ENCODE data around the gene MTMR1. TPM values are rescaled to one million over a fixed set of nuclear protein-coding genes. Genes with fewer than 3 reads are reported as not detected.
A peak's percentile ranks its signal among the peaks of the same experiment; 100 is the strongest.

MTMR1 gene
- total RNA-seq, 2 experiments from 2014 or later: 38.1 to 43.0 TPM

- peaks cover 3% of the 10 kb centered on the region for H3K4me1 Mint-ChIP-seq
- POLR2A ChIA-PET: interaction anchor here (0.6 kb wide), 1 partner anchor 216 kb away, joined by 3 read pairs; the partner anchor contains the start of gene HMGB3
- no peak overlapping the region for H3K27ac Mint-ChIP-seq
- peaks cover 17% of the 10 kb centered on the region for H3K36me3 Mint-ChIP-seq (ENCODE audit: low read depth)
- H3K27me3 Mint-ChIP-seq: no peaks in the 10 kb centered on the region
- no peak overlapping the region for H3K4me3 Mint-ChIP-seq
- CTCF ChIA-PET: interaction anchor here (1.8 kb wide), 1 partner anchor 314 kb away, joined by 5 read pairs; no protein-coding TSS in a partner anchor
- DNase-seq: no peak
- no peaks in the 10 kb centered on the region for H3K9me3 Mint-ChIP-seq
Observed at GRCh38 chrX:150767475-150768131, 74.4 kb downstream of the MTMR1 start.

- peaks cover 3% of the 10 kb centered on the region for H3K4me1 Mint-ChIP-seq
- H3K36me3 Mint-ChIP-seq (ENCODE audit: low read depth): peaks cover 14% of the 10 kb centered on the region
- ChIA-PET POLR2A (interaction anchor here (0.6 kb wide), 1 partner anchor 215 kb away, joined by 3 read pairs; the partner anchor contains the start of gene HMGB3), CTCF (interaction anchor here (1.8 kb wide), 1 partner anchor 314 kb away, joined by 5 read pairs; no protein-coding TSS in a partner anchor)
- H3K27ac Mint-ChIP-seq: no peak overlapping the region
- H3K27me3 Mint-ChIP-seq: no peaks in the 10 kb centered on the region
- no peak for DNase-seq
- H3K9me3 Mint-ChIP-seq: no peaks in the 10 kb centered on the region
- H3K4me3 Mint-ChIP-seq: no peak overlapping the region
Observed at GRCh38 chrX:150768132-150768485, 74.9 kb downstream of the MTMR1 start.

GRCh38 chrX:150768580-150769190, 75.5 kb downstream of the MTMR1 start:
- peaks cover 3% of the 10 kb centered on the region for H3K4me1 Mint-ChIP-seq
- ChIA-PET CTCF (interaction anchor here (1.8 kb wide), 1 partner anchor 313 kb away, joined by 5 read pairs; no protein-coding TSS in a partner anchor), POLR2A (no interaction called here)
- no peak overlapping the region for H3K4me3 Mint-ChIP-seq
- peaks cover 10% of the 10 kb centered on the region for H3K36me3 Mint-ChIP-seq (ENCODE audit: low read depth)
- H3K27me3 Mint-ChIP-seq: no peaks in the 10 kb centered on the region
- no peak for DNase-seq
- no peak overlapping the region for H3K27ac Mint-ChIP-seq
- no peaks in the 10 kb centered on the region for H3K9me3 Mint-ChIP-seq

GRCh38 chrX:150769408-150769807, 76.2 kb downstream of the MTMR1 start:
- Mint-ChIP-seq H3K36me3 (ENCODE audit: low read depth) (peaks cover 6% of the 10 kb centered on the region), H3K27ac (no peak overlapping the region)

GRCh38 chrX:150770623-150771022, 77.4 kb downstream of the MTMR1 start:
- no peak overlapping the region for H3K27ac Mint-ChIP-seq

More at GRCh38 chrX:150769408-150769807, 76.2 kb downstream of the MTMR1 start:
- DNase-seq: no peak
- H3K27me3 Mint-ChIP-seq: no peaks in the 10 kb centered on the region
- ChIA-PET CTCF (interaction anchor here (1.8 kb wide), 1 partner anchor 312 kb away, joined by 5 read pairs; no protein-coding TSS in a partner anchor), POLR2A (no interaction called here)
- H3K4me3 Mint-ChIP-seq: no peak overlapping the region
- no peaks in the 10 kb centered on the region for H3K9me3 Mint-ChIP-seq
- H3K4me1 Mint-ChIP-seq: peaks cover 3% of the 10 kb centered on the region

GRCh38 chrX:150771116-150771515, 77.9 kb downstream of the MTMR1 start:
- Mint-ChIP-seq H3K9me3 (no peaks in the 10 kb centered on the region), H3K4me1 (peaks cover 3% of the 10 kb centered on the region), H3K36me3 (ENCODE audit: low read depth) (peaks cover 3% of the 10 kb centered on the region), H3K27ac (no peak overlapping the region), H3K4me3 (no peak overlapping the region), H3K27me3 (no peaks in the 10 kb centered on the region)
- POLR2A ChIA-PET: no interaction called here
- CTCF ChIA-PET: interaction anchor here (1.5 to 2.7 kb wide), 3 partner anchors 11 to 312 kb away, joined by 4 to 46 read pairs (median 6); no protein-coding TSS in a partner anchor
- DNase-seq: no peak

More at GRCh38 chrX:150770623-150771022, 77.4 kb downstream of the MTMR1 start:
- POLR2A ChIA-PET: no interaction called here
- Mint-ChIP-seq H3K9me3 (no peaks in the 10 kb centered on the region), H3K27me3 (no peaks in the 10 kb centered on the region), H3K36me3 (ENCODE audit: low read depth) (peaks cover 3% of the 10 kb centered on the region), H3K4me1 (peaks cover 3% of the 10 kb centered on the region), H3K4me3 (no peak overlapping the region)
- DNase-seq: no peak
- CTCF ChIA-PET: interaction anchor here (2.7 kb wide), 1 partner anchor 312 kb away, joined by 46 read pairs; no protein-coding TSS in a partner anchor

GRCh38 chrX:150772150-150772970, 79.2 kb downstream of the MTMR1 start:
- Mint-ChIP-seq H3K27ac (no peak overlapping the region), H3K9me3 (no peaks in the 10 kb centered on the region), H3K27me3 (no peaks in the 10 kb centered on the region), H3K4me1 (peaks cover 3% of the 10 kb centered on the region), H3K36me3 (ENCODE audit: low read depth) (no peaks in the 10 kb centered on the region), H3K4me3 (no peak overlapping the region)
- ChIA-PET POLR2A (no interaction called here), CTCF (interaction anchor here (0.7 to 2.7 kb wide), 13 partner anchors 9 to 909 kb away, joined by 3 to 46 read pairs (median 4); partner anchors contain the start of gene HMGB3)
- DNase-seq: peak; percentile 77

- no peaks in the 10 kb centered on the region for H3K27me3 Mint-ChIP-seq
- H3K4me3 Mint-ChIP-seq: no peak overlapping the region
Observed at GRCh38 chrX:150773117-150773516, 79.9 kb downstream of the MTMR1 start.

GRCh38 chrX:150773634-150774033, 80.4 kb downstream of the MTMR1 start:
- DNase-seq: no peak
- Mint-ChIP-seq H3K36me3 (ENCODE audit: low read depth) (no peaks in the 10 kb centered on the region), H3K27me3 (no peaks in the 10 kb centered on the region), H3K9me3 (no peaks in the 10 kb centered on the region), H3K4me1 (peaks cover under 1% of the 10 kb centered on the region), H3K27ac (no peak overlapping the region), H3K4me3 (no peak overlapping the region)
- CTCF ChIA-PET: interaction anchor here (0.9 to 1.6 kb wide), 2 partner anchors 308 to 309 kb away, joined by 3 to 5 read pairs; no protein-coding TSS in a partner anchor
- POLR2A ChIA-PET: no interaction called here

More at GRCh38 chrX:150773117-150773516, 79.9 kb downstream of the MTMR1 start:
- ChIA-PET CTCF (interaction anchor here (1.0 to 2.0 kb wide), 4 partner anchors 210 to 308 kb away, joined by 4 to 9 read pairs (median 6); partner anchors contain the start of gene HMGB3), POLR2A (no interaction called here)
- peaks cover under 1% of the 10 kb centered on the region for H3K4me1 Mint-ChIP-seq
- no peak overlapping the region for H3K27ac Mint-ChIP-seq
- no peaks in the 10 kb centered on the region for H3K9me3 Mint-ChIP-seq
- no peak for DNase-seq
- no peaks in the 10 kb centered on the region for H3K36me3 Mint-ChIP-seq (ENCODE audit: low read depth)

- H3K4me1 Mint-ChIP-seq: peaks cover 11% of the 10 kb centered on the region
- no peaks in the 10 kb centered on the region for H3K27me3 Mint-ChIP-seq
- ChIA-PET CTCF (interaction anchor here (0.5 to 1.6 kb wide), 2 partner anchors 11 to 307 kb away, joined by 4 to 5 read pairs; no protein-coding TSS in a partner anchor), POLR2A (no interaction called here)
- H3K9me3 Mint-ChIP-seq: no peaks in the 10 kb centered on the region
- no peaks in the 10 kb centered on the region for H3K36me3 Mint-ChIP-seq (ENCODE audit: low read depth)
- H3K4me3 Mint-ChIP-seq: no peak overlapping the region
- no peak for DNase-seq
- H3K27ac Mint-ChIP-seq: no peak overlapping the region
Observed at GRCh38 chrX:150774798-150775568, 81.8 kb downstream of the MTMR1 start.

- Mint-ChIP-seq H3K27me3 (no peaks in the 10 kb centered on the region), H3K4me3 (no peak overlapping the region), H3K36me3 (ENCODE audit: low read depth) (no peaks in the 10 kb centered on the region), H3K9me3 (no peaks in the 10 kb centered on the region), H3K4me1 (peaks cover 12% of the 10 kb centered on the region), H3K27ac (no peak overlapping the region)
- no peak for DNase-seq
- ChIA-PET CTCF (interaction anchor here (1.4 kb wide), 1 partner anchor 307 kb away, joined by 4 read pairs; no protein-coding TSS in a partner anchor), POLR2A (no interaction called here)
Observed at GRCh38 chrX:150775569-150776350, 82.6 kb downstream of the MTMR1 start.

Measured in activated CD4-positive, alpha-beta memory T cell treated with anti-CD3 and anti-CD28 coated beads, Interleukin-2, amount 10 ng/mL, durations not matched to agents 7 days and 5 days (primary cell).